Colon (tissue), 2 donors: ENCODE results near the gene SEC24B.
"Not testable (repeated sequence)": the region's sequence is repeated elsewhere in the genome, so short reads cannot be mapped to it uniquely, and the experiment has no call there.

Experiments used
- FAIRE-seq: peaks from 2 replicates; lab custom pipeline; 2012; peaks lifted over from hg19 to GRCh38; lab: Jason Lieb, UNC
- donor health status: control.
- donor health status: control.

The SEC24B gene

DNA sequence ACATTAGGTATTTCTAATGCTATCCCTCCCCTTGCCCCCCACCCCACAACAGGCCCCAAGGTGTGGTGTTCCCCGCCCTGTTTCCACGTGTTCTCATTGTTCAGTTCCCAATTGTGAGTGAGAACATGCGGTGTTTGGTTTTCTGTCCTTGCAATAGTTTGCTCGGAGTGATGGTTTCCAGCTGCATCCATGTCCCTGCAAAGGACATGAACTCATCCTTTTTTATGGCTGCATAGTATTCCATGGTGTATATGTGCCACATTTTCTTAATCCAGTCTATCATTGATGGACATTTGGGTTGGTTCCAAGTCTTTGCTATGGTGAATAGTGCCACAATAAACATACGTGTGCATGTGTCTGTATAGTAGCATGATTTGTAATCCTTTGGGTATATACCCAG lies 146.4 kb downstream of the SEC24B start:
- FAIRE-seq, result not testable (repeated sequence)

DNA sequence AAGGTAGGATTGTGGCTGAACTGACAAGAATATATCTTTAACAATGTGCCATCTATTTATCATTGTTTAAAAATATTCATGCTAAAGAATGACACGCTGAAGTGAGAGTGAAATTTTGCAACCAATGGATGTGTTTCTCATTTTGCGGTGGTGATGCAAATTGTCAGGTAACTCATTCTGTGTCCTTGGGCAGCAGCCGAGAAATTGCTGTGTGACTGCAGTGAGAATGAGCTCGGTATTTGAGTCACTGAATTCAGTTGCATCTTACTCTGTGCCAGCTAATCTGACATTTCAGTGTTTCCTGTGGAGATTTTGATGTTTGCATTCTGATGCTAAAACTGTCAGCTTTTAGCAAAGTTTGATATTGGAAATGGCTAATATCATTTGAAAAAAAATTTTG lies 154.6 kb downstream of the SEC24B start:
- no peak for FAIRE-seq

DNA sequence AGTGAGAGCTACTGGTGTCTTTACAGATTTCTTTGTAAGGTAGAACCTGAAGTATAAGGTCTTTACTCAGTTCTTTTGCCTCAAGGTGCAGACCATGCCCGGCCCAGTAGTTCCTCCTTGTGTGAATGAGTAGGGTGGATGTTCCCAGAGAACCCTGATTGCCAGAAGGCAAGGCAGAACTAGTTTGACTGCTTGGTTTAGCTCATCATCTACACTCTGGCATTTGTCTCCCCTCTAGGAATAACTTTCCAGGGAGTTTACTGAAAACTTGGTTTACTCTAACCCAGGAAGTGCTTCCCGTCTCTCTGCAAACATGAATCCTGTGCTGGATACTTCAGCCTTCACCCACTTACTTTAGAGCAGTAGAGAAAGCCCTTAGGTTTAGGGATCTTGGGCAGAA lies 155.5 kb downstream of the SEC24B start:
- FAIRE-seq, result no peak

DNA sequence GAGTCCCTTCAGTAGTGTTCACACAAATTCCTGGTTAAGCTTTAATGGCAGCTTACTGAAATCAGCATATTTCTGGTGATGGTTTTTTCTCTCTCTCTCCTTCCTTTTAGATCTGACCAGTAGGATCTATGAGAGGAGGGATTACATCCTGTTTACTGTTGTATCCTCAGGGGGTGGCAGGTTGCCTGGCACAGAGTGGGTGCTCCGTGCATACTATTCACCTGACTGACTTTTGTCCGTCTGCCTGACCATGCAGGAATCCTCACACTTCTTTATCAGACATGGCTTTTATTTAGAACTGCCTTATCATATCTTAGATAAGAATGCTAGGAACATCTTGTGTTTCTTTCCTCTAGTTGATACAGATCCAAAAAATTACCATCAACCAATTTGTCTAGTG lies 156.0 kb downstream of the SEC24B start:
- no peak for FAIRE-seq
